Measurements from ENCODE around the gene DRC1. TPM values are rescaled to one million over a fixed set of nuclear protein-coding genes. Genes with fewer than 3 reads are reported as not detected.

Gene DRC1
- total and polyA plus RNA-seq, 2 donors (not counting 1 experiment from before 2014, with no cell fraction given) = under 0.01 to 0.10 TPM

GRCh38 chr2:26479131-26479788 is 77.5 kb downstream of the DRC1 start:
- TF ChIP-seq CTCF (conservative IDR thresholded peaks at IDR 0.05 in 1 of 2, IDR thresholded peaks at IDR 0.05 in 1 of 2; ENCODE audit: low read depth in 1 of 2, low read length in 2 of 2) (no peak), EZH2 (IDR thresholded peaks at IDR 0.05; ENCODE audit: low read length, missing control alignments) (no peak)
- no peak for DNase-seq (ENCODE audit: low read depth in 2 of 2)
- Histone ChIP-seq H2AFZ (ENCODE audit: low read length) (no peak overlapping the region), H3K9ac (ENCODE audit: insufficient read depth, low read length) (no peak overlapping the region), H3K27me3 (ENCODE audit: control insufficient read depth, insufficient read depth, low read length) (peaks cover under 1% of the 10 kb centered on the region), H3K4me2 (ENCODE audit: extremely low read depth, insufficient read depth, low read length) (no peak overlapping the region), H3K4me3 (replicated peaks in 1 of 4; ENCODE audit: control extremely low read depth in 1 of 4, insufficient read depth in 1 of 4, low read depth in 3 of 4, low read length in 4 of 4) (no peak overlapping the region), H3K36me3 (ENCODE audit: control insufficient read depth, insufficient read depth, low read length) (no peaks in the 10 kb centered on the region), H3K9me3 (ENCODE audit: control insufficient read depth, insufficient read depth, low read depth, low read length) (no peaks in the 10 kb centered on the region), H3K79me2 (ENCODE audit: control insufficient read depth, insufficient read depth, low read length) (no peaks in the 10 kb centered on the region), H3K4me1 (ENCODE audit: control insufficient read depth, extremely low read depth, insufficient read depth, low read length) (no peaks in the 10 kb centered on the region), H4K20me1 (ENCODE audit: control insufficient read depth, extremely low read depth, insufficient read depth, low read length) (no peaks in the 10 kb centered on the region), H3K27ac (ENCODE audit: insufficient read depth, low read length) (no peak overlapping the region)

GRCh38 chr2:26479789-26480565 is 78.3 kb downstream of the DRC1 start:
- Histone ChIP-seq H4K20me1 (ENCODE audit: control insufficient read depth, extremely low read depth, insufficient read depth, low read length) (no peaks in the 10 kb centered on the region), H3K9ac (ENCODE audit: insufficient read depth, low read length) (no peak overlapping the region), H3K9me3 (ENCODE audit: control insufficient read depth, insufficient read depth, low read depth, low read length) (no peaks in the 10 kb centered on the region), H3K36me3 (ENCODE audit: control insufficient read depth, insufficient read depth, low read length) (no peaks in the 10 kb centered on the region), H3K27me3 (ENCODE audit: control insufficient read depth, insufficient read depth, low read length) (peaks cover 5% of the 10 kb centered on the region), H3K4me2 (ENCODE audit: extremely low read depth, insufficient read depth, low read length) (no peak overlapping the region), H2AFZ (ENCODE audit: low read length) (no peak overlapping the region), H3K4me1 (ENCODE audit: control insufficient read depth, extremely low read depth, insufficient read depth, low read length) (no peaks in the 10 kb centered on the region), H3K4me3 (replicated peaks in 1 of 4; ENCODE audit: control extremely low read depth in 1 of 4, insufficient read depth in 1 of 4, low read depth in 3 of 4, low read length in 4 of 4) (no peak overlapping the region), H3K79me2 (ENCODE audit: control insufficient read depth, insufficient read depth, low read length) (no peaks in the 10 kb centered on the region), H3K27ac (ENCODE audit: insufficient read depth, low read length) (no peak overlapping the region)
- no peak for TF ChIP-seq CTCF (conservative IDR thresholded peaks at IDR 0.05 in 1 of 2, IDR thresholded peaks at IDR 0.05 in 1 of 2; ENCODE audit: low read depth in 1 of 2, low read length in 2 of 2)
- no peak for TF ChIP-seq EZH2 (IDR thresholded peaks at IDR 0.05; ENCODE audit: low read length, missing control alignments)
- no peak for DNase-seq (ENCODE audit: low read depth in 2 of 2)

GRCh38 chr2:26480566-26481423 is 79.1 kb downstream of the DRC1 start:
- peaks cover 6% of the 10 kb centered on the region for H3K27me3 ChIP-seq (ENCODE audit: control insufficient read depth, insufficient read depth, low read length)
- H3K4me3 ChIP-seq (replicated peaks in 1 of 4; ENCODE audit: control extremely low read depth in 1 of 4, insufficient read depth in 1 of 4, low read depth in 3 of 4, low read length in 4 of 4) = no peak overlapping the region
- no peak for DNase-seq (ENCODE audit: low read depth in 2 of 2)
- H3K36me3 ChIP-seq (ENCODE audit: control insufficient read depth, insufficient read depth, low read length) = no peaks in the 10 kb centered on the region
- no peak overlapping the region for H3K27ac ChIP-seq (ENCODE audit: insufficient read depth, low read length)
- no peak overlapping the region for H3K4me2 ChIP-seq (ENCODE audit: extremely low read depth, insufficient read depth, low read length)
- no peak overlapping the region for H2AFZ ChIP-seq (ENCODE audit: low read length)
- TF ChIP-seq EZH2 (IDR thresholded peaks at IDR 0.05; ENCODE audit: low read length, missing control alignments) (no peak), CTCF (conservative IDR thresholded peaks at IDR 0.05 in 1 of 2, IDR thresholded peaks at IDR 0.05 in 1 of 2; ENCODE audit: low read depth in 1 of 2, low read length in 2 of 2) (no peak)
- H3K9me3 ChIP-seq (ENCODE audit: control insufficient read depth, insufficient read depth, low read depth, low read length) = no peaks in the 10 kb centered on the region
- no peaks in the 10 kb centered on the region for H4K20me1 ChIP-seq (ENCODE audit: control insufficient read depth, extremely low read depth, insufficient read depth, low read length)
- H3K4me1 ChIP-seq (ENCODE audit: control insufficient read depth, extremely low read depth, insufficient read depth, low read length) = no peaks in the 10 kb centered on the region
- H3K79me2 ChIP-seq (ENCODE audit: control insufficient read depth, insufficient read depth, low read length) = no peaks in the 10 kb centered on the region
- no peak overlapping the region for H3K9ac ChIP-seq (ENCODE audit: insufficient read depth, low read length)
